GM21619 (cell line): ENCODE data around the gene RALBP1.
"Not testable (repeated sequence)": the region's sequence is repeated elsewhere in the genome, so short reads cannot be mapped to it uniquely, and the experiment has no call there.

Source experiments
- ATAC-seq: cut with Tn5 transposase; IDR thresholded peaks from one replicate; pipeline ENCODE4 v1.9.1; 2021; ENCODE audit not compliant: unreplicated experiment

The RALBP1 gene

DNA sequence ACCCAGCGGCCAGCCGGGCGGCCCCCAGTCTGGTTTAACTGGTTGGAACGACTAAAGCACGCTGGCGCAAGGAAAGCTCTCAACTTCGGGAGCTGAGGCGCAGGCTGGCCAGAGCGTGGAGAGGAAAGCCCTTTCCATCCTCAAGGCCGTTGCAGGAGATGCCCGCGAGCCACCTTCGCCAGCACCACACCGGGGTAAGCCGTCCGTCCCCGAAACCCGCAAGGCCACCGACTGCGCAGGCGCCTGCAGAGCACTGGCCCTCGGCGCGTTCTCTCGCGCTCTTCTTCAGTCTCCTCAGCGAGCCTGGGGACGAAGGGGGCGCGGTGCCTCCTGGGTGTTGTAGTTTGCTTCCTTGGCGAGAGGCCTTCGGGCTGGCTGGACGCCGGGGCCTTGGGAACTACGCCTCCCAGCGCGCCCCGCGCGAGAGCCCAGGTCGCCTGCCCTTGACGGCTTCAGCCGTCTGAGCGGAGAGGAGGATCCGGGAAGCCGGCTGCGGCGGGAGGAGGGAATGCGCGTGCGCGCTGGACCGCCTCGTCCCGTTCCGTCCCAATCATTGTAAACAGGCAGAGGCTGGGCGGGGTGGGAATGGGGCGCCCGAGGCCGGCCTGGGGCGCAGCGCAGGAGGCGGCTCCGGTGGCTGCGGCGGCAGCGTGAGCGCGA, at the start of gene RALBP1:
Gene RALBP1 (plus strand): TSS at position 531 of the 660 bp plus-strand sequence. CDS start 37,533 bp downstream, outside the sequence.
- ATAC-seq: peak; percentile 89

DNA sequence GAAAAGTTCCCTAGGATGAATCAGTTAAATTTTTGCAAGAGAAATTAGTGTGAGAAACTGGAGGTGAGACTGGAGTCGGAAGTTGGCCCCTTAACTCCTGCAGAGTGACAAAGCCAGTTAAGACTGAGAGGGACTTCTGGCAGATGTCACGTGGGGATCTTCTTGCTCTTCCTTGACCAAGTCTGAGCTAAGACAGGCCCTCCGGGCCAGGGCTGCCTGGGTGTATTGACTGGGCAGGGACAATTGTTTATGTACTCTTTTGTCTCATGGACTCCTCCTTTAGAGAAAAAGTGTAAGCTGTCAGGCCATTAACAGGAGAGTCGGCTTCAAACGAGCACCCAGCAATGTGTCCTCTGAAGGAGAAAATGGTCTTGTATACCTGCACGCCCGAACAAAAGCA, 48.6 kb upstream of the RALBP1 start:
- no peak for ATAC-seq

DNA sequence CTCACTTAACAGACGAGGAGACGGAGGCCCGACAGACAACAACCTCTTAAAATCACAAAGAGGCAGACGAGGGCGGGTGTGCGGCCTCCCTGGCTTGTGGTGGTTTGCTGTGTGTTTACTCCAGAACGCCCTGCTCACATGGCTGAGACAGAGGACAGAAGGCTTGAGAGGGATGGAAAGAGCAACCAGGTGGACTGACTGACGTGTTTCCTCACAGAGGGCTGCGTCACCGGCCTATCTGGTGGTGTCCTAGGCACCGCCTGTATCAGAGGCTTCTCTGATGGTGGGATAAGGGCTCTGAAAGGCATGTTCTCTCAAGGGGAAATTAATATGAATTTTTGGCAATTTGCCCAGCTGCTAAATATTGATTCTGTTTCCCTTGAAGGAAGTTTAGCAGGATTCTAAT, 47.0 kb upstream of the RALBP1 start:
- ATAC-seq: no peak

DNA sequence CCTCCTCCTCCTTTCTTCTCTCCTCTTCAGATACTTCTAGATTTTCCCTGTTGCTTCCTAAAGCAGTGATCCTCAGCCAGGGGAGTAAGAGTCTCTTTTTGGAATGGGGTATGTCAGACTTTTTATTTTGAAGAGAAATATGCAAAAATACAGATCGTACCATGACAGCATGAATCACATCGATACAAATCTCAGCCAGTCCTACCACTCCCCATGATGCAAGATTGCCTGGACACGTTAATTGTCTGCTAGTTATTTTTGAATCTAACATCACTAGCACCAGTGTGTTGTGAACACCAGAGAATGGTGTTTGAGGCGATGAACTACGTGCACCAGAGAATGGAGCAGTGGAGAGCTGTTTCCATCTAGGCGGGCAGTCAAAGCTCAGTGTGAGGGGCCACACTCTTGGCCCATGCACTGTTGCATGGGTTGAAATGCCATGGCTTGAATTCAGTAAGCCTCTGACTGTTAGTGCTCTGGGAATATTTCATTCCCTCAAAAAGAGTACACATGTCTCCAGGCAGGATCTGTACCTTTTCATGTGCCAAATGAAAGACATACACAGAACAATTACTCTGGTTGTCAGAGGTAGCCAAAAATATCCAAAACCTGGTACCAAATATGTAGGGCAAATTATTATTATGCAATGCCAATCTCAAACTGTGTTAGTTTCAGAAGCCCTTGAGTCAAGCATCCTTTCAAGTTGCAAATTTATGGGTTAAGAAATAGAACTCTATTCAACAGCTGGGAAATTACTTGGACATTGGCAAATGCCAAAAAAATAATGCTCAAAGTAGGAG, 46.3 kb upstream of the RALBP1 start:
- ATAC-seq: no peak

DNA sequence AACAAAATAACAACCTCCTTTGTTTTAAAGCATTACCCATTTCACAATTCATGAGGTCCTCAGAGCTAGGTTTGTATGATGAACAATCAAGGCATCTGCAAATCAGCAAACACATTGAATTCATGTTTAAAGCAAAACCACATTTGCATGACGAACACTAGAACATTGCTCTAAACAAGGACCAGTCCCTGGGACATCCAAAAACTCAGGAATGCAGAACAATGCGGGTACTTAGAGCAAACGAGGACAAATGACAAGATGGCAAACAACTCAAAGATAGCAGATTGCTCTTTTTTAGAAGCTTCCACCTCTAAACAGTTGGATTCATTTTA, 45.7 kb upstream of the RALBP1 start:
- ATAC-seq: no peak

DNA sequence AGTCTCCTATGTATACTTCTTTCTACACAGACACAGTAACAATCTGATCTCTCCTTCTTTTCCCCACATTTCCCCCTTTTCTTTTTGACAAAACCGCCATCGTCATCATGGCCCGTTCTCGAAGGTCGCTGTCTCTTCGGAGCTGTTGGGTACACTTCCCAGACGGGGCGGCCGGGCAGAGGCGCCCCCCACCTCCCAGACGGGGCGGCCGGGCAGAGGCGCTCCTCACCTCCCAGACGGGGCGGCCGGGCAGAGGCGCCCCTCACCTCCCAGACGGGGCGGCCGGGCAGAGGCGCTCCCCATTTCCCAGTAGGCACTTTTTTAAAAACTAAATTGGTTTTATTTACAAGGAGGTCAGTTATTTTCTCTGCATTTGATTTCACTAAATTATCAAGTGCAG, 45.0 kb upstream of the RALBP1 start:
- not testable (repeated sequence) for ATAC-seq

DNA sequence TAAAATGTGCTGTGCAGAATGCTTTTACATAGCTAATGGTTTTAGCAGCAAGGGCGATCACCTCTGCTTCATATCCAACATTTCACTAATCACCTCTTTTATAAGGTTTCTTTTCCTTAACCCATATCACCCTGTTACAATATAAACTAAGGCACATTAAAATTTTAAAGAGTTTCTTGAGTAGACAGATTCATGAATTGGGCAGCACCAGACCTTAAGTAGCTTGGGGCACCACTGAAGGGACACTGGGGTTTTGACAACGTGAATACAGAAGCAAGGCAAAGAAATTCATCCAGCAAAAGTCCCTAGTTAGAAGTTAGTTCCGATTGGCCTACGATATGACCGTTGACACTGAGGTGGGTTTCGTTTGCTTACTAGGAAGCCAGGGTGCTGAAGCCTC, 44.0 kb upstream of the RALBP1 start:
- no peak for ATAC-seq

DNA sequence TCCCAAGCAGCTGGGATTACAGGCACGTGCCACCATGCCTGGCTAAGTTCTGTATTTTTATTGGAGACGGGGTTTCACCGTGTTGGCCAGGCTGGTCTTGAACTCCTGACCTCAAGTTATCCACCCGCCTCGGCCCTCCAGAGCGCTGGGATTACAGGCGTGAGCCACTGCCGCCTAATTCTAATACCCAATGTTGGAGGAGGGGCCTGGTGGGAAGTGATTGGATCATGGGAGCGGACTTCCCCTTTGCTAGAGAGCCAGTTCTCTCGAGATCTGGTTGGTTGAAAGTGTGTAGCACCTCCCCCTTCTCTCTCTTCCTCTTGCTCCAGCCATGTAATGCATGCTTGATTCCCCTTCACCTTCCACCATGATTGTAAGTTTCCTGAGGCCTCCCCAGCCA, 42.2 kb upstream of the RALBP1 start:
- not testable (repeated sequence) for ATAC-seq

DNA sequence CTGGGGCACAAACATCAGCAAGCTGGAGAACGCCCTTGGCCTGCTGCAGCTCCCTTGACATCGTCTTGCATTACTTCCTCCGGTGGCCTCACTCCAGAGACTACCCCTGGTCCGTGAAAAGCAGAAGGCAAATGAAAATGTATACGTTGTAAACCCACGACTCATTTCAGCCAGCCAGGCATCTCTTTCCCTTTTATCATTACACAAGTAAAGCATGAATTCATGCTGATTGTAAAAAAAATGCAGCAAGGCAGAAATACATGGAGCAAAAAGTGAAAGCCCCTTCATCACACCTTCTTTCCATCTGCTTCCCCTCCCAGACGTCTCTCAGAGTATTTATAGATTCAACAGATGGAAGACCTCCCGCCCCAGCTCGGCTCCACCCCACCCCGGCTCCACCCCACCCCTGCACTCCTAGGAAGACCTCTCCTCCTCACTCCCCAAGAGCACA, 41.6 kb upstream of the RALBP1 start:
- no peak for ATAC-seq

DNA sequence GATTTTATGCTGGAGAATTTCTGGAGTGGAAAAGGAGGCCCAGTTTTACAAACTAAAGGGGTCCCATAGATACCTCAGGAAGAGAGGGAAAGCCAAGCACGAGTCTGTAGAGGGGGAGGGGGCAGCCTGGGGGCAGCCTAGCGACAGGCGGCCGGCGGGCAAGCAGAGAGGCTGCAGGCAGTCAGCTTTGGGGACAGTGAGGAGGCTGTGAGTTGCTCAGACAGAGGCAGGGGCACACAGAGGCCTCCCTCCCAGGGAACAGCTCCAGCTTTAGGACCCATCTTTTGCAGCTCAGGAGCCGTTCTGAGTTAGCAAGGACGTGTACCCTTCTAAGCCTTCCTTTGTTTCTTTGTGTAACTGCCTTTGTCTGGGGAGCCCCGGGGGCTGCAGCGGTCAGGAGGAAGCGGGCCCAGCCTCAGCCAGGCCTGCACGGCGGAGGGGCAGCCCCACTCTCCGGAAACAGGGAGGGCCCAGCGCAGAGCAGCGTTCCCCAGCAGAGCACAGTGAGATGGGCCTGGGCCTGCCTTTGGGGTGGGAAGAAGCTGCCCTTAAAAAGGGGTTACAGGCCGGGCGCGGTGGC, 41.1 kb upstream of the RALBP1 start:
- ATAC-seq: no peak

DNA sequence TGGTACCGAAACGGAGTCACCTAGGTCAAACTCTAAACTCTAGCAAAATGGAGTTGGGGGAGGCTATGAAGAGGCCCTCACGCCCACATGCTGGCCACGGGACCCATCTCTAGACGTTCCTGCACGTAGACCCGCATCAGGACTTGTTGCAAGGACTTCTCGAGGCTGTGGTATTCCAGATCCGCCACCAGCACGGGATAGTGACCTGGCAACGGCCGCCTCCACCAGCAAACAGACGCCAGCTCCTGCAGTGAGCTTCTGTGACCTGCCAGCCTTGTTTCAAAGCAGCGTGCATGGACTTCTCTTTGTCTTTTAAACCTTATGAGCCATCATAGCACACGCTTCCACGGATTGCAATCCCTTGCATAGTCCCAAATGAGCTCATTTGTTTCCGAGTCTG, 40.3 kb upstream of the RALBP1 start:
- ATAC-seq: no peak

DNA sequence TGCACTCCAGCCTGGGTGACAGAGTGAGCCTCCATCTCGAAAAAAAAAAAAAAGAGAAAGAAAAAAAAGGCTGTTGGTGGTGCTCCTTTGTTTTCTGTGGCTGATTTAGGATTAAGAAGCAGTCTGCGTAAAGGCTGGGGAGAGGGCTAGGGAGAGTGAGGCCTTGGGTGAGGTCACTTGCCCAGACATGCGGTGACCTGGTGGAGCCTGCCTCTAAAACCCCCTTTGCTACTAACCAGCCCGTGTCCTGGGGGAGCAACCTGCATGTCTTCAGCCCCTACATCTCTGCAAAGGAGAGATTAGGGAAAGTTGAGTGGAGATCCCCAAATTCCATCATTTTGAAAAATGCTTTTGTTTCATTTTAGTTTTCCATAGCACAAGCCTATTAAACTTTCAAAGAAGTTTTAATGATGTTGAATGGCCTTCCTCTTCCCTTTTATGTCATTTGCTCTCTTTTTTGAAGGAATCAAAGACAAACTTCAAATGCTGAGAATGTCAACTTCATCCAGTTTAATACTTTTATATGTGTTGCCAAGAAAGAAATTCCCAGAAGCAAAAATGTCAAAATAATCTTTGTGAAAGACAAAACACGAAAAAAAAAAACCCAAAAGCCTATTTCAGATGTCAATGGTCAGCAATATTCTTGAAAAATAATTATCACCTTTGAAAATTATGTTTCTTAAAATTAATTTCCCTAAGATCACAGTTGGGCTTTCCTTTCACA, 38.9 kb upstream of the RALBP1 start:
- ATAC-seq: no peak

DNA sequence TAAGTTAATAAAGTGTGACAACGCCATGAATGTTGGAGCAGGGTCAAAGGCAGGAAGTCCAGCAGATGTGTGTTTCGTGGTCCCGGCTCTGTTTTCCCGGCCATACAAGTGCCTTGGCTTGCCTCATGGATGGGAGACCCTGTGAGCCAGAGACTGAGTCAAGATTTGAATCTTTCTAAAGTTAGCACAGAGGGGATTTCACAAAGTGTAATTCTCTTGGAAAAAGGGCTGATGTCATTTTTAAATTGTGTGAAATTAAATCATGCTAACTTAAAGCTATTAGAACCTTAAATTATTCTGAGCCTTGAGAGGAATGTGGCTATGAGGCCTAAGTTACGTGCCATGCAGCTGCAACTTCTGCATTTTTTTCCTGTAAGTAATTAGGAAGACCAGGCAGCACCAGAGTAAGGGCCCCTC, 38.3 kb upstream of the RALBP1 start:
- no peak for ATAC-seq

DNA sequence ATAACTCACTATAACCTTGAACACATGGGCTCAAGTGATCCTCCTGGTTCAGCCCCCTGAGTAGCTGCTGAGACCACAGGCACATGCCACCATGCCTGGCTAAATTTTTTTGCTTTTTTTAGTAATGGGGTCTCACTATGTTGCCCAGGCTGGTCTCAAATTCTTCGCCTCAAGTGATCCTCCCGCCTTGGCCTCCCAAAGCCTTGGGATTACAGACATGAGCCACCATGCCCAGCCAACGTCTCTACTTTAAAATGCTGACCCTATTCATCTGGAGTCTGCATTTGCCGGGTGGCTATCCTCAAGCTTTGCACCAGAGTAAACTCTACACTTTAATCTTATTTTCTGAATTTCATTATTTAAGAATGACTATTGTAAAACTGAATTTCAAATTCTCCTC, 37.6 kb upstream of the RALBP1 start:
- no peak for ATAC-seq

DNA sequence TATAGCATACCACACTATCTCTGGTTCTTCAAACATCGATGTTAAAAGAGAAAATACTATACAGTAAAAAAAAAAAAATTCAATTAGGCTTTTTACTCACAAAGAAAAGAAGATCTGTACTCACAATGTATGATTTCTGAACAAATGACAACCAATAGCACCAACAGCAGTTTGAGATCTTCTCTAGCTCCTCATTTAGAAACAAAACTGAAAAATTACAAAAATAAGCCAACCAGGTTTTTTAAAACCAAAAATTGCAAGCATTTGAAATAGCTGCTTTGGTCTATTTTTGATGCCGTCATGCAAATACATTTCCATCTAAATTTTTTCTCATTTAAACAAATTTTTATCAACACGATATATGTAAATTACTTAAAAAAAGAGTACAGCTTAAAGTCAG, 34.3 kb upstream of the RALBP1 start:
- ATAC-seq: no peak

DNA sequence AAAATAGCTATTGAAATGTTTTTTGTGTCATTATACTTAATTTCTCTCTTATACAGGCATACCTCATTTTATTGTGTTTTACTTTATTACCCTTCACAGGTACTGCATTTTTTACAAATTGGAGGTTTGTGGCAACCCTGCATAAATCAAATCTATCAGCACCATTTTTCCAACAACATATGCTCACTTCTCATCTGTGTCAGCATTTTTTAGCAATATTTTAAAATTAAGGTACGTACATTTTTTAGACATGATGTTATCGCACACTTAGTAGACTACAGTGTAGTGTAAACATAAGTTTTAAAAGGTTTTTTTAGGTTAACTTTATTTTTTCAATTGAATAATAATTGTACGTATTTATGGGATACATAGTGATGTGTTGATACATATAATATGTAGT, 30.8 kb upstream of the RALBP1 start:
- no peak for ATAC-seq

DNA sequence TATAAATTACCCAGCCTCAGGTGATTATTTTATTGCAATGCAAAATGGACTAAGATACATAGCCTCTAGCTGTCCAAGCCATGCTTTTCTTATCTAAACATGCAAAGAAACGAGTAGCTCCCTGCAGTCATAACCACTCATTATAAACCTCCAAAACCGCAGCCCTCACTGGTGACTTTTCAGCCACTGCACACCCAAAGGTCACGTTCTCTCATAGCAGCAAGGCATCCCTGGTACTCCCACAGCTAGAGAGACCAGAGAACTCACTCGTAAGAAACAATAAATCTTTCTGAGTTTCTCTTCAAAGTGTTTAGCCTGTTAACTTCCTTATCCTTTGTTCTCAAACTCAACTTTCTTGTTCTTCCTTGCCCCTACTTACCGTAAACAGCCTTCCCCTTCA, 28.5 kb upstream of the RALBP1 start:
- ATAC-seq: no peak

DNA sequence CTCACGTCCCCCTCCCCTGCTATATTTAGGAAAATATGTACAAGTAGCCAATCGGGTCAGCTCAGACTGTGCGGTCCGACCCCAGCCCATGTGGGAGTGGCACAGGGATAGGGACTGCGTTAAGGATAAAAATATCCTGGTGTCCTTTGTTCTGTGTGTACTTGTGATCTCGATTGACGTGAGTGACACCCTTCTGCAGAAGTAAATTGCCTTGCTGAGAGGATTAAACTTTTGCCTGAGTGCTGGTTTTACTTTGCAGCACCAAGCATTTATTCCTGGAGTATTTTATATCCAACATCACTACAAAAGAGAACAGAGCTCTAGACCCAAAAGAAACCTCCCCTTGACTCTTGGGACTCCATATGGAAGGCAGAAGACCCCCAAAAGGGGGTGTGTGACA, 28.0 kb upstream of the RALBP1 start:
- ATAC-seq: no peak

DNA sequence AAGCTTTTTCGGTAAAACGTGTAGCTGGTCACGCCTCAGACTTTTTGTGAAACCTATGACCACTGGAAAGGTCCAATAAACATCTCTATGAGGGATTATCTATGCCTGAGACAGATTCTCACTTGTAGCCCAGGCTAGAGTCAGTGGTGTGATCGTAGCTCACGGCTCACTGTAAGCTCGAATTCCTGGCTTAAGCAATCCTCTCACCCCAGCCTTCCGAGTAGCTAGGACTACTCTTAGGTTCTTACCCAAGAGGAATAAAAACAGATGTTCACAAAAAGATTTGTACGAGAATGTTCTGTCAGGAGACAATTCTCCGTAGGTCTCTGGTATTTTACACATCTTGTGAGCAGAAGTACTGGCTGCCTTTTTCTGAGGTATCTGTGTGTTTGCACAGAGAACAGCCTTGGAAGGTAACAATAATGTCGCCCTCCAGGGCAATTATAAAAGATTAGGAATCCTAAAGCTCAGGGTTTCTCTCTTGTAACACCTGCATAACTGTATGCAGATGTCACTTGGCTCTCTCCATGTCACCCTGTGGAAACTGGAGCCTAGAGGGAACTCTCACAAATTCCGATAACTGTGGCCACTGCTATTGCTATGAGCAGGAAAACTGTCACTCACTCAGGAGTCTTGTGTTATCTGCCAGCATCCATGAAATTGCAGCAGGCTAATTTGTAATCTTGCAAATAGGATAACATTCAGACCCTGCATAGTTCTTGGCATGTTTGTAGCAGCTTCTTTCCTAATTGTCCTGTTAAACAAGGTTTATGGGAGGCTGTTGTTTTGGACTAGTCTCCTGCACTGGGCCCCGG, 25.5 kb upstream of the RALBP1 start:
- no peak for ATAC-seq

DNA sequence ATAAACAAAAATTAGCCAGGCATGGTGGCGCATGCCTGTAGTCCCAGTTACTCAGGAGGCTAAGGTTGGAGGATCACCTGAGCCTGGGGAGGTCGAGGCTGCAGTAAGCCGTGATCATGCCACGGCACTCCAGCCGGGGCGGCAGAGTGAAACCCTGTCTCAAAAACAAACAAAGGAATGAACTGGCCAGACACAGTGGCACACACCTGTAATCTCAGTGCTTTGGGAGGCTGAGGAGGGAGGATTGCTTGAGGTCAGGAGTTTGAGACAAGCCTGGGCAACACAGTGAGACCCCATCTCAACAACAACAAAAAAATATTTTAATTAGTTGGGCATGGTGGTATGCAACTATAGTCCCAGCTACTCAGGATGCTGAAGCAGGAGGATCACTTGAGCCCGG, 24.4 kb upstream of the RALBP1 start:
- ATAC-seq: not testable (repeated sequence)

DNA sequence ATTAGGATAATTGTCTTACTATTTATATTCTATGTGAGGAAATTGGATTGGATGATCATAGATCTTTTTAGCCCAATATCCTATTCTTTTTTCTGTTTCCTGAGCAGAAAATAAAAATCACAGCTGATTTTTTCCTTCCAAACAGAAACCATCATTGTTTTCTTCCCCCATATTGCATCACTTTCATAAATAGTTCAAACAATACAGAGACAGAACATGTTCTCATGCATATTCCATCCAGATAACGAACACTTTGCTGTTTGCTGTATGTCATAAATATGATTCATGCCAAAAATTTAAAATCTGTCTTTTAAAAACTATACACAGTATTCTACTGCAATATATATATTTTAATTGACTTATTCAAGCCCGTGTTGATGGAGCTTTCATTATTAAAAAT, 22.0 kb upstream of the RALBP1 start:
- no peak for ATAC-seq
